H1 (cell line): ENCODE measurements around the gene ANKS1A. TPM values are rescaled to one million over a fixed set of nuclear protein-coding genes. Genes with fewer than 3 reads are reported as not detected.

ENCODE experiments used
- CTCF ChIA-PET: fragments of 300-600 bp; sonication (Branson Sonifier 250); formaldehyde crosslinking; loops from one replicate; lab custom pipeline; 2021; ENCODE audit not compliant: partially characterized antibody; lab: Charles Lee
- POLR2A ChIA-PET: fragments of 300-600 bp; sonication (Branson Sonifier 250); formaldehyde crosslinking; loops from one replicate; lab custom pipeline; 2021; ENCODE audit warnings: inconsistent platforms; ENCODE audit not compliant: partially characterized antibody; lab: Charles Lee
- DNase-seq, 2 experiments: peaks; one replicate each; pipeline versions ENCODE4 v3.0.0 to v3.0.0-alpha.2; 2010 to 2022; ENCODE audit warnings: low spot score in 2 of 2, low read depth in 1 of 2, mixed read lengths in 1 of 2
- FAIRE-seq: peaks from 2 replicates; lab custom pipeline; 2011; peaks lifted over from hg19 to GRCh38; lab: Jason Lieb, UNC
- H2AFZ ChIP-seq: 2 replicates; pipeline ENCODE4 v1.8.1; 2012; ENCODE audit warnings: low read length, inconsistent platforms
- H2AK5ac ChIP-seq: 2 replicates; pipeline ENCODE4 v1.6.1; 2013; ENCODE audit warnings: low read depth, low read length
- H2BK120ac ChIP-seq: replicated peaks from 2 replicates; pipeline ENCODE3; 2013; ENCODE audit warnings: low read depth, low read length, inconsistent platforms
- H2BK12ac ChIP-seq: 2 replicates; pipeline ENCODE4 v1.6.1; 2013; ENCODE audit warnings: low read depth, low read length
- H2BK15ac ChIP-seq: 2 replicates; pipeline ENCODE4 v1.6.1; 2013; ENCODE audit warnings: low read length
- H2BK20ac ChIP-seq: 2 replicates; pipeline ENCODE4 v1.6.1; 2013; ENCODE audit warnings: low read length
- H2BK5ac ChIP-seq: 2 replicates; pipeline ENCODE4 v1.6.1; 2013; ENCODE audit warnings: low read depth, low read length
- H3K14ac ChIP-seq: 2 replicates; pipeline ENCODE4 v1.6.1; 2013; ENCODE audit warnings: inconsistent platforms; ENCODE audit not compliant: insufficient read length
- H3K18ac ChIP-seq: 2 replicates; pipeline ENCODE4 v1.6.1; 2013; ENCODE audit warnings: low read length; ENCODE audit errors: extremely low read depth
- H3K23ac ChIP-seq: 2 replicates; pipeline ENCODE4 v1.6.1; 2013; ENCODE audit warnings: inconsistent platforms; ENCODE audit not compliant: insufficient read length
- H3K23me2 ChIP-seq: 2 replicates; pipeline ENCODE4 v1.6.1; 2013; ENCODE audit warnings: low read depth, low read length
- H3K27ac ChIP-seq: 2 replicates; pipeline ENCODE4 v1.6.1; 2011; ENCODE audit warnings: low read depth, low read length, inconsistent platforms
- H3K27me3 ChIP-seq, 4 experiments: replicated peaks in 1 of 4; 1 replicate in 1 of 4; 2 replicates in 3 of 4; pipeline versions ENCODE4 v1.6.1 to v1.8.1; 2011 to 2013; ENCODE audit warnings: low read length in 3 of 4, mild to moderate bottlenecking in 3 of 4, inconsistent platforms in 2 of 4, mixed read lengths in 2 of 4, moderate library complexity in 1 of 4; ENCODE audit not compliant: control insufficient read depth in 3 of 4, insufficient read depth in 3 of 4; ENCODE audit errors: extremely low read depth in 1 of 4
- H3K36me3 ChIP-seq, 4 experiments: 2 replicates each; pipeline versions ENCODE4 v1.6.1 to v1.8.1; 2011 to 2013; ENCODE audit warnings: mild to moderate bottlenecking in 4 of 4, low read length in 3 of 4, moderate library complexity in 2 of 4, control low read depth in 1 of 4, inconsistent platforms in 1 of 4; ENCODE audit not compliant: insufficient read depth in 4 of 4, control insufficient read depth in 2 of 4
- H3K4ac ChIP-seq: replicated peaks from 2 replicates; pipeline ENCODE3; 2013; ENCODE audit warnings: low read length, low read depth, mixed read lengths, inconsistent platforms; ENCODE audit not compliant: insufficient read length
- H3K4me1 ChIP-seq, 4 experiments: replicated peaks in 1 of 4; 1 replicate in 1 of 4; 2 replicates in 3 of 4; pipeline versions ENCODE4 v1.6.1 to v1.8.1; 2011 to 2013; ENCODE audit warnings: low read length in 3 of 4, inconsistent platforms in 2 of 4, mixed read lengths in 1 of 4; ENCODE audit not compliant: insufficient read depth in 4 of 4, control insufficient read depth in 3 of 4
- H3K4me2 ChIP-seq, 2 experiments: 2 replicates each; pipeline versions ENCODE4 v1.6.1 to v1.8.1; 2011 to 2013; ENCODE audit warnings: low read depth in 2 of 2, low read length in 2 of 2, control low read depth in 1 of 2, inconsistent platforms in 1 of 2, mild to moderate bottlenecking in 1 of 2; ENCODE audit not compliant: insufficient read depth in 1 of 2
- H3K4me3 ChIP-seq, 4 experiments: fragments of 200-600, 300-600 bp in 1 of 4; sonication (generic), shearing (Covaris generic), sonication (Bioruptor Twin) in 1 of 4; 2 replicates each; pipeline versions ENCODE4 v1.5.1 to v1.8.1; 2011 to 2016; ENCODE audit warnings: low read length in 4 of 4, low read depth in 3 of 4, control low read depth in 2 of 4, inconsistent platforms in 2 of 4, mild to moderate bottlenecking in 2 of 4, mixed read lengths in 1 of 4, moderate library complexity in 1 of 4; ENCODE audit not compliant: insufficient read depth in 2 of 4; ENCODE audit errors: extremely low read depth in 1 of 4
- H3K56ac ChIP-seq: replicated peaks from 2 replicates; pipeline ENCODE3; 2013; ENCODE audit warnings: low read depth, mild to moderate bottlenecking, mixed read lengths, low read length, inconsistent platforms; ENCODE audit not compliant: insufficient read length
- H3K79me1 ChIP-seq: 2 replicates; pipeline ENCODE4 v1.6.1; 2013; ENCODE audit warnings: low read depth, low read length, control low read depth
- H3K79me2 ChIP-seq, 2 experiments: 2 replicates each; pipeline versions ENCODE4 v1.6.1 to v1.8.1; 2012 to 2013; ENCODE audit warnings: low read length in 2 of 2, mild to moderate bottlenecking in 2 of 2, inconsistent platforms in 1 of 2; ENCODE audit not compliant: insufficient read depth in 2 of 2, control insufficient read depth in 1 of 2
- H3K9ac ChIP-seq, 4 experiments: replicated peaks in 1 of 4; 1 replicate in 1 of 4; 2 replicates in 3 of 4; pipeline versions ENCODE4 v1.6.1 to v1.8.1; 2011 to 2013; ENCODE audit warnings: low read depth in 3 of 4, low read length in 3 of 4, control low read depth in 2 of 4, mild to moderate bottlenecking in 2 of 4, moderate library complexity in 2 of 4, inconsistent platforms in 1 of 4; ENCODE audit errors: extremely low read depth in 1 of 4
- H3K9me3 ChIP-seq, 2 experiments: 2 replicates each; pipeline versions ENCODE4 v1.6.1 to v1.8.1; 2012 to 2013; ENCODE audit warnings: mild to moderate bottlenecking in 2 of 2, moderate library complexity in 2 of 2, control low read depth in 1 of 2, inconsistent platforms in 1 of 2, low read depth in 1 of 2, low read length in 1 of 2, mixed read lengths in 1 of 2; ENCODE audit not compliant: insufficient read depth in 2 of 2
- H4K20me1 ChIP-seq, 2 experiments: replicated peaks in 1 of 2; 2 replicates each; pipeline versions ENCODE3 to v1.8.1; 2011 to 2013; ENCODE audit warnings: inconsistent platforms in 2 of 2, low read length in 2 of 2, mild to moderate bottlenecking in 1 of 2; ENCODE audit not compliant: insufficient read depth in 2 of 2, control insufficient read depth in 1 of 2
- H4K5ac ChIP-seq: 2 replicates; pipeline ENCODE4 v1.6.1; 2013; ENCODE audit warnings: low read length, low read depth, mixed read lengths, inconsistent platforms; ENCODE audit not compliant: insufficient read length
- H4K8ac ChIP-seq: 2 replicates; pipeline ENCODE4 v1.8.0; 2013; ENCODE audit warnings: mild to moderate bottlenecking, moderate library complexity, low read length, inconsistent platforms; ENCODE audit not compliant: insufficient read depth; ENCODE audit errors: extremely low read depth
- H4K91ac ChIP-seq: replicated peaks from 2 replicates; pipeline ENCODE3; 2013; ENCODE audit warnings: low read length, mixed read lengths, inconsistent platforms; ENCODE audit not compliant: insufficient read length
- BCL11A ChIP-seq, 2 experiments: IDR thresholded peaks; one replicate each; pipeline ENCODE4 v1.6.1; 2011; ENCODE audit warnings: low read depth in 2 of 2, low read length in 2 of 2, mild to moderate bottlenecking in 2 of 2
- CHD1 ChIP-seq: IDR thresholded peaks from 2 replicates; pipeline ENCODE4 v1.6.1; 2012; ENCODE audit warnings: low read depth, low read length, improper control_type of control experiment
- EZH2 ChIP-seq: fragments of 200-600 bp; sonication (generic); IDR thresholded peaks from 2 replicates; pipeline ENCODE4 v1.7.1; 2012; ENCODE audit warnings: low read depth, mild to moderate bottlenecking, moderate library complexity, low read length, inconsistent platforms; ENCODE audit not compliant: severe bottlenecking
- GABPA ChIP-seq: IDR thresholded peaks from 2 replicates; pipeline ENCODE4 v1.6.1; 2011; ENCODE audit warnings: mild to moderate bottlenecking, low read length, moderate library complexity, borderline replicate concordance; ENCODE audit not compliant: insufficient read depth
- HDAC2 ChIP-seq, 2 experiments: fragments of 300-600 bp in 1 of 2; sonication (generic) in 1 of 2; IDR thresholded peaks; 2 replicates each; pipeline ENCODE4 v1.6.1; 2011 to 2012; ENCODE audit warnings: low read depth in 2 of 2, low read length in 2 of 2, mild to moderate bottlenecking in 2 of 2, moderate library complexity in 2 of 2, borderline replicate concordance in 1 of 2, inconsistent platforms in 1 of 2
- HDAC6 ChIP-seq: IDR thresholded peaks from one replicate; pipeline ENCODE4 v1.7.1; 2012; ENCODE audit warnings: low read depth, mild to moderate bottlenecking, inconsistent platforms, low read length, moderate library complexity
- JUN ChIP-seq: IDR thresholded peaks from 2 replicates; pipeline ENCODE4 v1.6.1; 2011; ENCODE audit warnings: low read depth, mild to moderate bottlenecking, improper control_type of control experiment, low read length
- KDM5A ChIP-seq: fragments of 200-600 bp; IDR thresholded peaks from 2 replicates; pipeline ENCODE4 v1.7.1; 2012; ENCODE audit warnings: mild to moderate bottlenecking, low read length, inconsistent platforms, mixed read lengths
- TEAD4 ChIP-seq: IDR thresholded peaks from 2 replicates; pipeline ENCODE4 v1.6.1; 2012; ENCODE audit warnings: low read depth, low read length, inconsistent platforms, mixed read lengths
- WGBS, 2 experiments: shearing (Covaris generic) in 1 of 2; methylation state at CpG; one replicate each; pipeline versions ENCODE4 v1.1.6 to v1.1.7; 2013 to 2015; ENCODE audit warnings: low lambda C conversion rate in 2 of 2, mixed read lengths in 2 of 2, inconsistent platforms in 1 of 2, low coverage in 1 of 2, missing lambda C conversion rate in 1 of 2; ENCODE audit not compliant: insufficient replicate concordance in 2 of 2, insufficient coverage in 1 of 2, insufficient read length in 1 of 2; ENCODE audit errors: extremely low coverage in 1 of 2, missing lambda C conversion rate in 1 of 2; 5-methylcytosine and 5-hydroxymethylcytosine counted together
- polyA plus RNA-seq, 7 experiments: library from polyadenylated mRNA; depleted of rRNA in 3 of 7; stranded (reverse) in 5 of 7; unstranded in 2 of 7; fragments of >200 nt in 5 of 7; fragments of 200-250 nt in 2 of 7; gene quantifications; 1 replicate in 5 of 7; 2 replicates in 1 of 7; 4 replicates in 1 of 7; pipeline versions ENCODE4 v1.2.1 to v1.2.3, GENCODE V29; 2011 to 2013; ENCODE audit warnings: missing spikeins in 2 of 7, mixed read lengths in 2 of 7
- total RNA-seq: library from RNA; stranded (reverse); fragmentation: NEBNext Ultra II Directional; extraction: Animal tissue kit (Norgen Biotek cat#: 25700); gene quantifications from 2 replicates; pipeline ENCODE4 v1.2.1, GENCODE V29; 2021
- TF ChIP-seq, protein P1 (sequence below): IDR thresholded peaks from 2 replicates; pipeline ENCODE4 v1.6.1; 2012; ENCODE audit warnings: low read length, inconsistent platforms

The ANKS1A gene
- total and polyA plus RNA-seq, 2 of the 8 experiments (the other 6 are each of a cell fraction or from before 2014, with no cell fraction given), result 9.8 to 30.9 TPM

DNA sequence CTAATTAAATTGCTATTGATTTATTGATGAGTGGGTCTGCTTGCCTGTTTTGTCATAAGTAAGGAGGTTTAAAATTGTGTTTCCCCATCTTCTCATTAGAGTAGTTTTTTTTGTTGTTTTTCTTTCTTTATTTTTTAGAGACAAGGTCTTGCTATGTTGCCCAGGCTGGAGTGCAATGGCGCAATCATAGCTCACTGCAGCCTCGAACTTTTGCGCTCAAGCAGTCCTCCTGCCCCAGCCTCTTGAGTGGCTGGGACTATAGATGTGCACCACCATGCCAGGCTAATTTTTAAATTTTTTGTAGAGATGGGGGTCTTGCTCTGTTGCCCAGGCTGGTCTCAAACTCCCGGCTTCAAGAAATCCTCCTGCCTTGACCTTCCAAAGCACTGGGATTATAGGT is 31.0 kb downstream of the ANKS1A start:
- H3K4me2 ChIP-seq, result no peak overlapping the region

More for the DNA sequence above, 31.0 kb downstream of the ANKS1A start:
- Histone ChIP-seq H2BK120ac (no peak overlapping the region), H4K20me1 (peaks cover 3% of the 10 kb centered on the region in 2 experiments), H2AK5ac (no peak overlapping the region), H3K79me2 (peaks cover 0 to 13% of the 10 kb centered on the region in 2 experiments; a peak in 2 of 4 replicates), H3K14ac (no peak overlapping the region), H3K36me3 (no peaks in the 10 kb centered on the region), H3K4me3 (no peak overlapping the region), H2BK5ac (no peak overlapping the region), H2BK15ac (no peak overlapping the region), H2BK20ac (no peak overlapping the region), H3K27ac (no peak overlapping the region), H4K8ac (no peak overlapping the region), H3K27me3 (no peaks in the 10 kb centered on the region; a peak in 1 of 7 replicates), H3K79me1 (peaks cover 4% of the 10 kb centered on the region; the same call in 1 of the 2 replicates), H4K5ac (no peak overlapping the region), H3K4me1 (no peaks in the 10 kb centered on the region), H3K9me3 (no peaks in the 10 kb centered on the region), H3K23me2 (no peaks in the 10 kb centered on the region), H2BK12ac (no peak overlapping the region), H3K18ac (no peak overlapping the region), H3K9ac (no peak overlapping the region), H3K23ac (no peak overlapping the region), H3K56ac (no peak overlapping the region), H2AFZ (no peak overlapping the region), H4K91ac (no peak overlapping the region), H3K4ac (no peak overlapping the region)
- TF ChIP-seq EZH2 (no peak), BCL11A (IDR thresholded peaks at IDR 0.05; ENCODE audit: low read depth in 2 of 2, low read length in 2 of 2) (no peak), JUN (no peak), GABPA (no peak), TEAD4 (no peak), HDAC2 (IDR thresholded peaks at IDR 0.05; ENCODE audit: borderline replicate concordance in 1 of 2, low read depth in 2 of 2, low read length in 2 of 2) (no peak), CHD1 (no peak), KDM5A (no peak), HDAC6 (no peak)
- TF ChIP-seq, protein P1, sequence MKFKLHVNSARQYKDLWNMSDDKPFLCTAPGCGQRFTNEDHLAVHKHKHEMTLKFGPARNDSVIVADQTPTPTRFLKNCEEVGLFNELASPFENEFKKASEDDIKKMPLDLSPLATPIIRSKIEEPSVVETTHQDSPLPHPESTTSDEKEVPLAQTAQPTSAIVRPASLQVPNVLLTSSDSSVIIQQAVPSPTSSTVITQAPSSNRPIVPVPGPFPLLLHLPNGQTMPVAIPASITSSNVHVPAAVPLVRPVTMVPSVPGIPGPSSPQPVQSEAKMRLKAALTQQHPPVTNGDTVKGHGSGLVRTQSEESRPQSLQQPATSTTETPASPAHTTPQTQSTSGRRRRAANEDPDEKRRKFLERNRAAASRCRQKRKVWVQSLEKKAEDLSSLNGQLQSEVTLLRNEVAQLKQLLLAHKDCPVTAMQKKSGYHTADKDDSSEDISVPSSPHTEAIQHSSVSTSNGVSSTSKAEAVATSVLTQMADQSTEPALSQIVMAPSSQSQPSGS, result no peak
- POLR2A ChIA-PET, result no interaction called here
- WGBS, 2 experiments, result 88% methylated on average over 4 of the region's 4 CpGs; no CpG with 5 or more reads in 1 of the 2 experiments
- CTCF ChIA-PET, result interaction anchor here (0.9 kb wide), 1 partner anchor 52 kb away, joined by 3 read pairs; no protein-coding TSS in a partner anchor
- FAIRE-seq, result no peak
- DNase-seq, result no peak
